K562 (cell line): Measurements from ENCODE around the gene SP2. TPM values are rescaled to one million over a fixed set of nuclear protein-coding genes. Genes with fewer than 3 reads are reported as not detected.

Experiments
- AFF4 ChIP-seq: sonication (generic); formaldehyde crosslinking; IDR thresholded peaks from 2 replicates; pipeline ENCODE4 v1.8.0; 2023; ENCODE audit warnings: mild to moderate bottlenecking, missing genetic modification reagents
- ARNT ChIP-seq, 2 experiments: fragments of 450-650 bp; IDR thresholded peaks; 2 replicates each; pipeline ENCODE4 v1.6.1; 2016; ENCODE audit warnings: mild to moderate bottlenecking in 1 of 2
- DPF2 ChIP-seq: fragments of 450-650 bp; IDR thresholded peaks from 2 replicates; pipeline ENCODE4 v1.6.1; 2016
- FOXJ2 ChIP-seq: fragments of 200-800 bp; sonication (Bioruptor generic); IDR thresholded peaks from 2 replicates; pipeline ENCODE4 v1.6.1; 2016; ENCODE audit warnings: missing genetic modification characterization, missing compliant biosample characterization
- MAFF ChIP-seq: IDR thresholded peaks from 2 replicates; pipeline ENCODE4 v1.6.1; 2012; ENCODE audit warnings: low read length, improper control_type of control experiment
- RAD21 ChIP-seq, 2 experiments: fragments of 250-450 bp in 1 of 2; fragments of 450-650 bp in 1 of 2; sonication (Bioruptor Pico) in 1 of 2; formaldehyde crosslinking in 1 of 2; IDR thresholded peaks in 1 of 2; conservative IDR thresholded peaks in 1 of 2; 2 replicates each; pipeline versions ENCODE4 v1.4.0 to v1.8.0; 2020 to 2022; ENCODE audit warnings: mild to moderate bottlenecking in 2 of 2, moderate library complexity in 1 of 2
- polyA plus RNA-seq, 8 experiments: library from polyadenylated mRNA; depleted of rRNA in 4 of 8; stranded (reverse) in 5 of 8; unstranded in 3 of 8; fragments of >200 nt; fragmentation: Nextera tagmentation in 2 of 8; fragmentation: Illumina TruSeq in 1 of 8; extraction: Ambion mirVana in 2 of 8; extraction: Trizol in 1 of 8; gene quantifications; 2 replicates each; pipeline versions ENCODE4 v1.2.1 to v1.2.3, GENCODE V29; 2011 to 2014; ENCODE audit warnings: inconsistent platforms in 1 of 8, missing spikeins in 1 of 8
- total RNA-seq, 7 experiments: library from RNA; depleted of rRNA in 6 of 7; stranded (reverse); fragments of >200 nt in 6 of 7; fragmentation: Illumina TruSeq in 2 of 7; extraction: Trizol in 2 of 7; gene quantifications; 2 replicates each; pipeline versions ENCODE4 v1.2.1 to v1.2.3, GENCODE V29; 2011 to 2021; ENCODE audit warnings: low replicate concordance in 1 of 7
- TF ChIP-seq, protein P1 (sequence below): fragments of 450-650 bp; IDR thresholded peaks from 2 replicates; pipeline ENCODE4 v1.7.0; 2016; ENCODE audit warnings: borderline replicate concordance
- TF ChIP-seq, protein P2 (sequence below): fragments of 450-650 bp; IDR thresholded peaks from 2 replicates; pipeline ENCODE4 v1.6.1; 2018; ENCODE audit not compliant: partially characterized antibody
- TF ChIP-seq, protein P3 (sequence below), 3 experiments: IDR thresholded peaks in 2 of 3; conservative IDR thresholded peaks in 1 of 3; 2 replicates each; pipeline ENCODE4 v1.5.1; 2011 to 2012; ENCODE audit warnings: low read length in 3 of 3, mild to moderate bottlenecking in 3 of 3, control low read depth in 2 of 3, improper control_type of control experiment in 1 of 3, inconsistent platforms in 1 of 3, low read depth in 1 of 3, mixed read lengths in 1 of 3, moderate library complexity in 1 of 3; ENCODE audit not compliant: insufficient read depth in 2 of 3
- TF ChIP-seq, protein P4 (sequence below): sonication (generic); formaldehyde crosslinking; IDR thresholded peaks from 2 replicates; pipeline ENCODE4 v1.8.1; 2023; ENCODE audit warnings: mild to moderate bottlenecking, missing genetic modification reagents

Gene SP2
- total and polyA plus RNA-seq, 9 of the 15 experiments (the other 6 are each of a cell fraction or from before 2014, with no cell fraction given): 0.77 to 22.3 (median 2.3) TPM

DNA sequence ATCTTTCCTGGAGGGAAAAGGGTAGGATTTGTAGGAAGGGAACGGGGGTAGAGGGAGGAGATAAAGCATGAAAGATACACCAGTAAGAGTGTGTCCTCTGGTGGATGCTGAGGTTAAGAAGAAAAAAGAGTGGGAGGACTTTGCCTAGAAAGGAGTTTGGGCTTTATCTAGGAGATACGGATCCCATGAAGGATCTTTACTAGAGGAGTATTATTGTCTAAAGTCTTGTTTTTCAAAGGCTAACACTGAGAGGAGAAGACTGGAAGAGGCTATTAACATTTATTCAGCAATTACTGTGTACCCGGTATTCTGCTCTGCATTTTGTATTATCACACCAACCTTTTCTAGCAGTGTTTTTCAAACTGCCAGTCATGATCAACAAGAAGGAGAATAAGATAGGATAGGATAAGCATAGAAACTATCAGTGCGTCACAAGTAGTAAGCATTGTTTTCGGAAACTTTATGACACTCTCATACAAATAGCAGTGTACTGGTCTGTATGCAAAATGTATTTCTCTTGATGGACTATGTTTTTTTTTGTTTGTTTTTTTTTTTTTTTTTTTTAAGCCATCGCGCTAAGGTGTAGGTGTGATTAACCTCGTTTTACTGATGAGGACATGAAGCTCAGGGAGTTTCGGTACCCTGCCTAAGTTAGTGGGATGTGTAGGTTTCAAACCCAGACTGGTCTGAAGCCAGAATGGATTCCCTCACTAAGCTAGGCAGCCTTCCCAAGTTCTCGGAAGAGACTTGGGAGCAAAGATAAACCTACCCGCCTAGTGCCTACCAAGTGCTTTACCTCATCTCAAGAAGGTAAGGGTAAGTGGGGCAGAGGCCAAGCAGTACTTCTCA is 1.3 kb upstream of the SP2 start (continued):
- TF ChIP-seq, protein P1, sequence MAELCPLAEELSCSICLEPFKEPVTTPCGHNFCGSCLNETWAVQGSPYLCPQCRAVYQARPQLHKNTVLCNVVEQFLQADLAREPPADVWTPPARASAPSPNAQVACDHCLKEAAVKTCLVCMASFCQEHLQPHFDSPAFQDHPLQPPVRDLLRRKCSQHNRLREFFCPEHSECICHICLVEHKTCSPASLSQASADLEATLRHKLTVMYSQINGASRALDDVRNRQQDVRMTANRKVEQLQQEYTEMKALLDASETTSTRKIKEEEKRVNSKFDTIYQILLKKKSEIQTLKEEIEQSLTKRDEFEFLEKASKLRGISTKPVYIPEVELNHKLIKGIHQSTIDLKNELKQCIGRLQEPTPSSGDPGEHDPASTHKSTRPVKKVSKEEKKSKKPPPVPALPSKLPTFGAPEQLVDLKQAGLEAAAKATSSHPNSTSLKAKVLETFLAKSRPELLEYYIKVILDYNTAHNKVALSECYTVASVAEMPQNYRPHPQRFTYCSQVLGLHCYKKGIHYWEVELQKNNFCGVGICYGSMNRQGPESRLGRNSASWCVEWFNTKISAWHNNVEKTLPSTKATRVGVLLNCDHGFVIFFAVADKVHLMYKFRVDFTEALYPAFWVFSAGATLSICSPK: no peak
- 0 out of 2 replicates have a peak, but pooled peaks have one; percentile 18 for TF ChIP-seq FOXJ2 (tag)
- peak; percentile 72; the same call in 1 of the 2 replicates for TF ChIP-seq AFF4 (CRISPR knock-in tag)
- TF ChIP-seq ARNT (IDR thresholded peaks at IDR 0.05): 0 out of 4 replicates have a peak, but pooled peaks of 1 of the 2 experiments have one; percentile 22
- TF ChIP-seq MAFF: 0 out of 2 replicates have a peak, but pooled peaks have one; percentile 2
- TF ChIP-seq RAD21 (CRISPR knock-in tag; conservative IDR thresholded peaks at IDR 0.05 in 1 of 2, IDR thresholded peaks at IDR 0.05 in 1 of 2): peak; percentile 51 to 58; a peak in 3 of 4 replicates
- TF ChIP-seq, protein P2, sequence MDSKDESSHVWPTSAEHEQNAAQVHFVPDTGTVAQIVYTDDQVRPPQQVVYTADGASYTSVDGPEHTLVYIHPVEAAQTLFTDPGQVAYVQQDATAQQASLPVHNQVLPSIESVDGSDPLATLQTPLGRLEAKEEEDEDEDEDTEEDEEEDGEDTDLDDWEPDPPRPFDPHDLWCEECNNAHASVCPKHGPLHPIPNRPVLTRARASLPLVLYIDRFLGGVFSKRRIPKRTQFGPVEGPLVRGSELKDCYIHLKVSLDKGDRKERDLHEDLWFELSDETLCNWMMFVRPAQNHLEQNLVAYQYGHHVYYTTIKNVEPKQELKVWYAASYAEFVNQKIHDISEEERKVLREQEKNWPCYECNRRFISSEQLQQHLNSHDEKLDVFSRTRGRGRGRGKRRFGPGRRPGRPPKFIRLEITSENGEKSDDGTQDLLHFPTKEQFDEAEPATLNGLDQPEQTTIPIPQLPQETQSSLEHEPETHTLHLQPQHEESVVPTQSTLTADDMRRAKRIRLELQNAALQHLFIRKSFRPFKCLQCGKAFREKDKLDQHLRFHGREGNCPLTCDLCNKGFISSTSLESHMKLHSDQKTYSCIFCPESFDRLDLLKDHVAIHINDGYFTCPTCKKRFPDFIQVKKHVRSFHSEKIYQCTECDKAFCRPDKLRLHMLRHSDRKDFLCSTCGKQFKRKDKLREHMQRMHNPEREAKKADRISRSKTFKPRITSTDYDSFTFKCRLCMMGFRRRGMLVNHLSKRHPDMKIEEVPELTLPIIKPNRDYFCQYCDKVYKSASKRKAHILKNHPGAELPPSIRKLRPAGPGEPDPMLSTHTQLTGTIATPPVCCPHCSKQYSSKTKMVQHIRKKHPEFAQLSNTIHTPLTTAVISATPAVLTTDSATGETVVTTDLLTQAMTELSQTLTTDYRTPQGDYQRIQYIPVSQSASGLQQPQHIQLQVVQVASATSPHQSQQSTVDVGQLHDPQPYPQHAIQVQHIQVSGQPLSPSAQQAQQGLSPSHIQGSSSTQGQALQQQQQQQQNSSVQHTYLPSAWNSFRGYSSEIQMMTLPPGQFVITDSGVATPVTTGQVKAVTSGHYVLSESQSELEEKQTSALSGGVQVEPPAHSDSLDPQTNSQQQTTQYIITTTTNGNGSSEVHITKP: no peak
- 0 out of 2 replicates have a peak, but pooled peaks have one; percentile 70 for TF ChIP-seq DPF2
- TF ChIP-seq, protein P3, sequence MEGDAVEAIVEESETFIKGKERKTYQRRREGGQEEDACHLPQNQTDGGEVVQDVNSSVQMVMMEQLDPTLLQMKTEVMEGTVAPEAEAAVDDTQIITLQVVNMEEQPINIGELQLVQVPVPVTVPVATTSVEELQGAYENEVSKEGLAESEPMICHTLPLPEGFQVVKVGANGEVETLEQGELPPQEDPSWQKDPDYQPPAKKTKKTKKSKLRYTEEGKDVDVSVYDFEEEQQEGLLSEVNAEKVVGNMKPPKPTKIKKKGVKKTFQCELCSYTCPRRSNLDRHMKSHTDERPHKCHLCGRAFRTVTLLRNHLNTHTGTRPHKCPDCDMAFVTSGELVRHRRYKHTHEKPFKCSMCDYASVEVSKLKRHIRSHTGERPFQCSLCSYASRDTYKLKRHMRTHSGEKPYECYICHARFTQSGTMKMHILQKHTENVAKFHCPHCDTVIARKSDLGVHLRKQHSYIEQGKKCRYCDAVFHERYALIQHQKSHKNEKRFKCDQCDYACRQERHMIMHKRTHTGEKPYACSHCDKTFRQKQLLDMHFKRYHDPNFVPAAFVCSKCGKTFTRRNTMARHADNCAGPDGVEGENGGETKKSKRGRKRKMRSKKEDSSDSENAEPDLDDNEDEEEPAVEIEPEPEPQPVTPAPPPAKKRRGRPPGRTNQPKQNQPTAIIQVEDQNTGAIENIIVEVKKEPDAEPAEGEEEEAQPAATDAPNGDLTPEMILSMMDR (IDR thresholded peaks at IDR 0.05 in 2 of 3, conservative IDR thresholded peaks at IDR 0.05 in 1 of 3; ENCODE audit: insufficient read depth in 2 of 3, low read depth in 1 of 3, low read length in 3 of 3): peak; percentile 25 to 56 (median 41); a peak in 4 of 6 replicates
- TF ChIP-seq, protein P4, sequence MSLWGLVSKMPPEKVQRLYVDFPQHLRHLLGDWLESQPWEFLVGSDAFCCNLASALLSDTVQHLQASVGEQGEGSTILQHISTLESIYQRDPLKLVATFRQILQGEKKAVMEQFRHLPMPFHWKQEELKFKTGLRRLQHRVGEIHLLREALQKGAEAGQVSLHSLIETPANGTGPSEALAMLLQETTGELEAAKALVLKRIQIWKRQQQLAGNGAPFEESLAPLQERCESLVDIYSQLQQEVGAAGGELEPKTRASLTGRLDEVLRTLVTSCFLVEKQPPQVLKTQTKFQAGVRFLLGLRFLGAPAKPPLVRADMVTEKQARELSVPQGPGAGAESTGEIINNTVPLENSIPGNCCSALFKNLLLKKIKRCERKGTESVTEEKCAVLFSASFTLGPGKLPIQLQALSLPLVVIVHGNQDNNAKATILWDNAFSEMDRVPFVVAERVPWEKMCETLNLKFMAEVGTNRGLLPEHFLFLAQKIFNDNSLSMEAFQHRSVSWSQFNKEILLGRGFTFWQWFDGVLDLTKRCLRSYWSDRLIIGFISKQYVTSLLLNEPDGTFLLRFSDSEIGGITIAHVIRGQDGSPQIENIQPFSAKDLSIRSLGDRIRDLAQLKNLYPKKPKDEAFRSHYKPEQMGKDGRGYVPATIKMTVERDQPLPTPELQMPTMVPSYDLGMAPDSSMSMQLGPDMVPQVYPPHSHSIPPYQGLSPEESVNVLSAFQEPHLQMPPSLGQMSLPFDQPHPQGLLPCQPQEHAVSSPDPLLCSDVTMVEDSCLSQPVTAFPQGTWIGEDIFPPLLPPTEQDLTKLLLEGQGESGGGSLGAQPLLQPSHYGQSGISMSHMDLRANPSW: no peak
